ENCODE measurements around the gene PHC2. TPM values are rescaled to one million over a fixed set of nuclear protein-coding genes. Genes with fewer than 3 reads are reported as not detected.

Gene PHC2
- total and polyA plus RNA-seq, 8 donors = 21.8 to 62.1 (median 42.6) TPM

- FAIRE-seq (no peak), ATAC-seq (peak in 1 of 4 donors; percentile 17), DNase-seq (no peak)
- intact Hi-C loops (cut with DNase I) = loop anchor here in 1 of 3 donors (10.0 kb wide), 2 partner anchors 85 to 155 kb away; no protein-coding TSS in a partner anchor
- no peaks in the 10 kb centered on the region for H3K27me3 ChIP-seq
- H3K36me3 ChIP-seq = no peaks in the 10 kb centered on the region
- H3K4me3 ChIP-seq = no peak overlapping the region
- no peaks in the 10 kb centered on the region for H3K9me3 ChIP-seq
- H3K27ac ChIP-seq = no peak overlapping the region
- TF ChIP-seq CTCF (IDR thresholded peaks at IDR 0.05) = no peak
- 56 to 63% methylated on average over 10 of the region's 10 CpGs for WGBS, 2 donors
- peaks cover 0 to 6% (median 0%) of the 10 kb centered on the region in 3 donors for H3K4me1 ChIP-seq
These were observed 51.1 kb downstream of the PHC2 start for GRCh38 chr1:33379631-33380354.

- no peak for TF ChIP-seq CTCF (IDR thresholded peaks at IDR 0.05)
- ATAC-seq (no peak), DNase-seq (no peak)
These were observed 51.9 kb downstream of the PHC2 start for GRCh38 chr1:33378976-33379375.

GRCh38 chr1:33378524-33378923 lies 52.4 kb downstream of the PHC2 start:
- no peaks in the 10 kb centered on the region for H3K9me3 ChIP-seq
- TF ChIP-seq CTCF (IDR thresholded peaks at IDR 0.05) = no peak

More at GRCh38 chr1:33378976-33379375, 51.9 kb downstream of the PHC2 start:
- WGBS, 2 donors = 67 to 86% methylated on average over 2 to 4 of the region's 5 CpGs
- intact Hi-C loops (cut with DNase I) = loop anchor here in 1 of 3 donors (10.0 kb wide), 2 partner anchors 86 to 154 kb away; no protein-coding TSS in a partner anchor
- H3K27ac ChIP-seq = no peak overlapping the region
- no peak overlapping the region for H3K4me3 ChIP-seq
- FAIRE-seq = no peak
- no peaks in the 10 kb centered on the region for H3K27me3 ChIP-seq
- no peaks in the 10 kb centered on the region for H3K36me3 ChIP-seq
- H3K9me3 ChIP-seq = no peaks in the 10 kb centered on the region
- H3K4me1 ChIP-seq = peaks cover 0 to 6% (median 0%) of the 10 kb centered on the region in 3 donors

GRCh38 chr1:33377756-33378155 lies 53.1 kb downstream of the PHC2 start:
- intact Hi-C loops (cut with DNase I) = loop anchor here in 1 of 3 donors (10.0 kb wide), 2 partner anchors 87 to 153 kb away; no protein-coding TSS in a partner anchor
- TF ChIP-seq CTCF (IDR thresholded peaks at IDR 0.05) = no peak
- Histone ChIP-seq H3K9me3 (no peaks in the 10 kb centered on the region), H3K36me3 (no peaks in the 10 kb centered on the region), H3K27ac (no peak overlapping the region), H3K4me3 (no peak overlapping the region), H3K4me1 (peaks cover 0 to 6% (median 0%) of the 10 kb centered on the region in 3 donors), H3K27me3 (no peaks in the 10 kb centered on the region)
- DNase-seq (no peak), FAIRE-seq (no peak), ATAC-seq (no peak)
- WGBS, 2 donors = 85 to 89% methylated on average over 1 of the region's 1 CpG

More at GRCh38 chr1:33378524-33378923, 52.4 kb downstream of the PHC2 start:
- 51 to 58% methylated on average over 1 of the region's 1 CpG for WGBS, 2 donors
- intact Hi-C loops (cut with DNase I) = loop anchor here in 1 of 3 donors (10.0 kb wide), 2 partner anchors 86 to 154 kb away; no protein-coding TSS in a partner anchor
- Histone ChIP-seq H3K36me3 (no peaks in the 10 kb centered on the region), H3K27ac (no peak overlapping the region), H3K4me3 (no peak overlapping the region), H3K4me1 (peaks cover 0 to 6% (median 0%) of the 10 kb centered on the region in 3 donors), H3K27me3 (no peaks in the 10 kb centered on the region)
- no peak for DNase-seq
- no peak for FAIRE-seq
- ATAC-seq = no peak
